PC-3 (cell line): Measurements from ENCODE around the gene SH2D6. TPM values are rescaled to one million over a fixed set of nuclear protein-coding genes. Genes with fewer than 3 reads are reported as not detected.

ENCODE experiments used
- ATAC-seq: fragments of 200-7000 bp; cut with Tn5 transposase; 2 replicates; pipeline ENCODE4 v1.9.1; 2020; ENCODE audit warnings: mild to moderate bottlenecking, moderate library complexity
- BruUV-seq: library from RNA; stranded (reverse); fragments of 400-500 nt; replicated peaks from 2 replicates; lab custom pipeline; 2021; lab: Mats Ljungman, UMichigan
- CTCF ChIA-PET: fragments of 300-600 bp; sonication (Branson Sonifier 250); formaldehyde crosslinking; loops from one replicate; lab custom pipeline; 2022; ENCODE audit warnings: antibody characterized with exemption; lab: Charles Lee
- POLR2A ChIA-PET: fragments of 300-600 bp; sonication (Branson Sonifier 250); formaldehyde crosslinking; loops from one replicate; lab custom pipeline; 2022; ENCODE audit warnings: antibody characterized with exemption; ENCODE audit not compliant: unreplicated experiment; lab: Charles Lee
- DNase-seq: peaks from one replicate; pipeline ENCODE4 v3.0.0-alpha.2; 2015
- H2AFZ ChIP-seq: fragments of 300-600 bp; sonication (generic); 2 replicates; pipeline ENCODE4 v1.6.0; 2016; ENCODE audit warnings: antibody characterized with exemption, low read length
- H3F3A ChIP-seq: fragments of 300-600 bp; sonication (generic); one replicate; pipeline ENCODE4 v1.6.0; 2017; ENCODE audit warnings: antibody characterized with exemption, low read length, control low read depth, mild to moderate bottlenecking; ENCODE audit not compliant: unreplicated experiment
- H3K27ac ChIP-seq: fragments of 300-600 bp; sonication (generic); 2 replicates; pipeline ENCODE4 v1.5.1; 2016; ENCODE audit warnings: mild to moderate bottlenecking, low read length
- H3K27me3 ChIP-seq: fragments of 300-600 bp; sonication (generic); 2 replicates; pipeline ENCODE4 v1.6.1; 2016; ENCODE audit warnings: low read length, mixed read lengths
- H3K36me3 ChIP-seq: fragments of 300-600 bp; sonication (generic); 2 replicates; pipeline ENCODE4 v1.6.1; 2016; ENCODE audit warnings: low read depth, mixed run types, low read length, mixed read lengths
- H3K4me1 ChIP-seq: fragments of 300-600 bp; sonication (generic); 2 replicates; pipeline ENCODE4 v1.5.1; 2016; ENCODE audit warnings: low read length; ENCODE audit not compliant: insufficient read depth
- H3K4me2 ChIP-seq: fragments of 300-600 bp; sonication (generic); 2 replicates; pipeline ENCODE4 v1.6.0; 2016; ENCODE audit warnings: low read length
- H3K4me3 ChIP-seq: fragments of 300-600 bp; sonication (generic); 2 replicates; pipeline ENCODE4 v1.5.1; 2016; ENCODE audit warnings: mild to moderate bottlenecking, low read length, mixed read lengths
- H3K79me2 ChIP-seq: fragments of 300-600 bp; sonication (generic); 2 replicates; pipeline ENCODE4 v1.6.1; 2017; ENCODE audit warnings: low read length, mixed read lengths
- H3K9ac ChIP-seq: fragments of 300-600 bp; sonication (generic); 2 replicates; pipeline ENCODE4 v1.6.0; 2016; ENCODE audit warnings: mild to moderate bottlenecking, low read length
- H3K9me2 ChIP-seq: fragments of 300-600 bp; sonication (generic); replicated peaks from 2 replicates; pipeline ENCODE4 v1.6.1; 2016; ENCODE audit warnings: mixed run types, low read length, mixed read lengths
- H3K9me3 ChIP-seq: fragments of 300-600 bp; sonication (generic); 2 replicates; pipeline ENCODE4 v1.6.1; 2016; ENCODE audit warnings: low read length, mixed read lengths
- H4K20me1 ChIP-seq: fragments of 300-600 bp; sonication (generic); 2 replicates; pipeline ENCODE4 v1.6.1; 2016; ENCODE audit warnings: low read length, mixed read lengths
- EZH2 ChIP-seq: fragments of 300-600 bp; sonication (generic); IDR thresholded peaks from one replicate; pipeline ENCODE4 v1.6.1; 2017; ENCODE audit warnings: antibody characterized with exemption, mild to moderate bottlenecking, low read length; ENCODE audit not compliant: unreplicated experiment
- EZH2phosphoT487 ChIP-seq: fragments of 300-600 bp; sonication (generic); IDR thresholded peaks from 2 replicates; pipeline ENCODE4 v1.6.1; 2018; ENCODE audit warnings: mild to moderate bottlenecking, antibody characterized with exemption, low read length, borderline replicate concordance
- intact Hi-C: fragments of 100-400 bp; cut with micrococcal nuclease; formaldehyde crosslinking; loops from 2 replicates; pipeline ENCODE4 v1.9.0; 2023
- total RNA-seq: library from RNA; depleted of rRNA; stranded (reverse); fragments of >200 nt; gene quantifications from 2 replicates; pipeline ENCODE4 v1.2.3, GENCODE V29; 2014
- TF ChIP-seq, protein P1 (sequence below): fragments of 300-600 bp; sonication (generic); conservative IDR thresholded peaks from 2 replicates; pipeline ENCODE4 v1.5.1; 2017; ENCODE audit warnings: antibody characterized with exemption, low read depth, mild to moderate bottlenecking, low read length

Gene SH2D6
- total RNA-seq, 1 experiment from 2014 or later, result not detected

- ChIA-PET POLR2A (no interaction called here), CTCF (no interaction called here)
- no peak for ATAC-seq
Measured at GRCh38 chr2:85415980-85416650, 2.4 kb upstream of the SH2D6 start.

DNA sequence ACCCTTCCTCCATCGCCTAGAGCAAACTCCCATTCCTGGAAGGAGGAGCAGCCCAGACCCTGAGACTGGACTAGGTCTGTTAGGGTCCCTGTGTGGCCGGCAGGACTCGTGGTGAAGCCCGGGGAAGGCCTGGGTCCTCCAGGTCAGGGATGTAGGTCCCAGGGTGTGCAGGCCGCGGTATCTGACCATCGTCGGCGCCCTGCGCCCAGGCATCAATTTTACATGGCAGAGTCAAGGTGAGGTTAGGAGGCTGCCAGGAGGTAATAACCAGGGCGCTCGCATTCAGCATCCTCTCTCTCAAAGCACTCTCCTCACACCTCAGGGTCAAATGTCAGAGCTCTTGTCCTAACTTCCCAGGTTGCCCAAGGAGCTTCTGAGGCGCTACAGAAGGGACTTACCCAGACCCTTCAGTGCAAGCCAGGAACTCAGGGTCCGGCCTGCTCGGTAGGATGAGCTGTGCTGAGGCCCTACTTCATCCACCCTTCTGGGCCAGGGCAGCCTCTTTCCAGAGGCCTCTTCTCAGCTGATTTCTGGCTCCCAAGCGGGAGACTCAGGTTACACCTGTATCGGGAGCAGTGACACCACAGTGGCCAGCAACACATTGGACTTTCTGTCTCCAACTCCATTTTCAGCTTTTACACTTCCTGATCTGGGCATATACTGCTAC, 628 bp downstream of the SH2D6 start:
- TSS peak; percentile 75 for BruUV-seq
- intact Hi-C loops, result no loop called here
- peak; percentile 14 for DNase-seq
- 0 out of 2 replicates have a peak, but pooled peaks cover 8% of the 10 kb centered on the region for H3K79me2 ChIP-seq
- peak overlapping the region; percentile 100 for H2AFZ ChIP-seq
- ATAC-seq, result no peak
- H3K4me1 ChIP-seq, result peaks cover 43% of the 10 kb centered on the region
- H3F3A ChIP-seq, result peaks cover 14% of the 10 kb centered on the region
- no peak for TF ChIP-seq EZH2
- no peak for TF ChIP-seq EZH2phosphoT487
- TF ChIP-seq, protein P1, sequence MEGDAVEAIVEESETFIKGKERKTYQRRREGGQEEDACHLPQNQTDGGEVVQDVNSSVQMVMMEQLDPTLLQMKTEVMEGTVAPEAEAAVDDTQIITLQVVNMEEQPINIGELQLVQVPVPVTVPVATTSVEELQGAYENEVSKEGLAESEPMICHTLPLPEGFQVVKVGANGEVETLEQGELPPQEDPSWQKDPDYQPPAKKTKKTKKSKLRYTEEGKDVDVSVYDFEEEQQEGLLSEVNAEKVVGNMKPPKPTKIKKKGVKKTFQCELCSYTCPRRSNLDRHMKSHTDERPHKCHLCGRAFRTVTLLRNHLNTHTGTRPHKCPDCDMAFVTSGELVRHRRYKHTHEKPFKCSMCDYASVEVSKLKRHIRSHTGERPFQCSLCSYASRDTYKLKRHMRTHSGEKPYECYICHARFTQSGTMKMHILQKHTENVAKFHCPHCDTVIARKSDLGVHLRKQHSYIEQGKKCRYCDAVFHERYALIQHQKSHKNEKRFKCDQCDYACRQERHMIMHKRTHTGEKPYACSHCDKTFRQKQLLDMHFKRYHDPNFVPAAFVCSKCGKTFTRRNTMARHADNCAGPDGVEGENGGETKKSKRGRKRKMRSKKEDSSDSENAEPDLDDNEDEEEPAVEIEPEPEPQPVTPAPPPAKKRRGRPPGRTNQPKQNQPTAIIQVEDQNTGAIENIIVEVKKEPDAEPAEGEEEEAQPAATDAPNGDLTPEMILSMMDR, result no peak
- ChIA-PET POLR2A (interaction anchor here (0.6 to 0.7 kb wide), 2 partner anchors 115 to 120 kb away, joined by 3 to 5 read pairs; partner anchors contain the start of gene MAT2A), CTCF (interaction anchor here (1.2 kb wide), 1 partner anchor 133 kb away, joined by 10 read pairs; no protein-coding TSS in a partner anchor)
- H3K27ac ChIP-seq, result peak overlapping the region; percentile 64
- H3K36me3 ChIP-seq, result no peaks in the 10 kb centered on the region
- no peaks in the 10 kb centered on the region for H4K20me1 ChIP-seq
- H3K9ac ChIP-seq, result peak overlapping the region; percentile 86
- no peaks in the 10 kb centered on the region for H3K9me2 ChIP-seq
- no peaks in the 10 kb centered on the region for H3K9me3 ChIP-seq
- peak overlapping the region; percentile 82 for H3K4me2 ChIP-seq
- peak overlapping the region; percentile 92 for H3K4me3 ChIP-seq
- H3K27me3 ChIP-seq, result no peaks in the 10 kb centered on the region

More at GRCh38 chr2:85415980-85416650, 2.4 kb upstream of the SH2D6 start:
- Histone ChIP-seq H2AFZ (no peak overlapping the region), H3K27me3 (no peaks in the 10 kb centered on the region), H3K9me2 (no peaks in the 10 kb centered on the region), H3K79me2 (0 out of 2 replicates have a peak, but pooled peaks cover 8% of the 10 kb centered on the region), H3K9me3 (no peaks in the 10 kb centered on the region), H3K4me3 (no peak overlapping the region), H4K20me1 (no peaks in the 10 kb centered on the region), H3F3A (peaks cover 4% of the 10 kb centered on the region), H3K27ac (no peak overlapping the region), H3K4me1 (peaks cover 31% of the 10 kb centered on the region), H3K9ac (no peak overlapping the region), H3K36me3 (no peaks in the 10 kb centered on the region), H3K4me2 (no peak overlapping the region)
- intact Hi-C loops, result no loop called here
- TF ChIP-seq EZH2 (no peak), EZH2phosphoT487 (no peak)
- TF ChIP-seq, protein P1, result no peak
- no TSS peak for BruUV-seq
- DNase-seq, result no peak
